ENCODE measurements around the gene HOXD9.

The HOXD9 gene

GRCh38 chr2:176171351-176172006, 49.0 kb downstream of the HOXD9 start:
- no peak for DNase-seq

DNA sequence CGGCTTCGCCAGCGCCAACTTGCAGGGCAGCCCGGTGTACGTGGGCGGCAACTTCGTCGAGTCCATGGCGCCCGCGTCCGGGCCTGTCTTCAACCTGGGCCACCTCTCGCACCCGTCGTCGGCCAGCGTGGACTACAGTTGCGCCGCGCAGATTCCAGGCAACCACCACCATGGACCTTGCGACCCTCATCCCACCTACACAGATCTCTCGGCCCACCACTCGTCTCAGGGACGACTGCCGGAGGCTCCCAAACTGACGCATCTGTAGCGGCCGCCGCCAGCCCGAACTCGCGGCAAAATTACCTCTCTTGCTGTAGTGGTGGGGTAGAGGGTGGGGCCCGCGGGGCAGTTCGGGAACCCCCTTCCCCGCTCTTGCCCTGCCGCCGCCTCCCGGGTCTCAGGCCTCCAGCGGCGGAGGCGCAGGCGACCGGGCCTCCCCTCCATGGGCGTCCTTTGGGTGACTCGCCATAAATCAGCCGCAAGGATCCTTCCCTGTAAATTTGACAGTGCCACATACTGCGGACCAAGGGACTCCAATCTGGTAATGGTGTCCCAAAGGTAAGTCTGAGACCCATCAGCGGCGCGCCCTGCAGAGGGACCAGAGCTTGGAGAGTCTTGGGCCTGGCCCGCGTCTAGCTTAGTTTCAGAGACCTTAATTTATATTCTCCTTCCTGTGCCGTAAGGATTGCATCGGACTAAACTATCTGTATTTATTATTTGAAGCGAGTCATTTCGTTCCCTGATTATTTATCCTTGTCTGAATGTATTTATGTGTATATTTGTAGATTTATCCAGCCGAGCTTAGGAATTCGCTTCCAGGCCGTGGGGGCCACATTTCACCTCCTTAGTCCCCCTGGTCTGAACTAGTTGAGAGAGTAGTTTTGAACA, 49.7 kb downstream of the HOXD9 start:
- no peak for DNase-seq

- DNase-seq: no peak
These were observed 50.5 kb downstream of the HOXD9 start for GRCh38 chr2:176172895-176173566.

- no peak for DNase-seq
These were observed 51.3 kb downstream of the HOXD9 start for GRCh38 chr2:176173567-176174381.

DNA sequence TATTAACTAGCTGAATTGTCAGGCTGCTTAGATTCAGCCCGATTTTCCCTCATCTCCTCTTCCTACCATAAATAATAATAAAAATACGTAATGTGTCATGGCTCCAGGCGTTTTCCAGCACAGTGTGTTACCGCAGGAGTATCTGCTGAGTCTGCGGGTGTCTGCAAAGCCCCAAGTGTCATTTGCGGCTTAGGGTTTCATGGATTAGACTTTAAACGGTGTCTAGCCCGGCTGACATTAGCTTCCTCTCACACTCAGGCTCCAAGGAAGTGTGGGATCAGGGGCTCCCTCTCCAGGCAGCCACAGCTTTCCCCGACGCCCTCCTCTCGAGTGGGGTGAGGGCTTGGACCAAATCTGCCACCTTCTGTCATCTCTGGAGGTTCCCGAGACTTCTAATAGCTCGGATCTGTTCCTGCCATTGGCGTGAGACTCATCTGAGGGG, 51.9 kb downstream of the HOXD9 start:
- no peak for DNase-seq

All from NCI-H510A (cell line).